DND-41 (cell line): ENCODE data around the gene TMEM151B.

ENCODE experiments used
- ATAC-seq: fragments of 200-7000 bp; cut with Tn5 transposase; 3 replicates; pipeline ENCODE4 v1.9.1; 2021; ENCODE audit warnings: low read depth; ENCODE audit not compliant: insufficient read depth
- DNase-seq: peaks from one replicate; pipeline ENCODE4 v3.0.0-alpha.2; 2020
- H2AFZ ChIP-seq: 2 replicates; pipeline ENCODE4 v1.6.0; 2012; ENCODE audit warnings: low read depth, low read length
- H3K27ac ChIP-seq: 2 replicates; pipeline ENCODE4 v1.5.1; 2012; ENCODE audit warnings: low read length, inconsistent platforms
- H3K27me3 ChIP-seq: fragments of 200-600 bp; sonication (generic); 2 replicates; pipeline ENCODE4 v1.6.0; 2012; ENCODE audit warnings: low read length, mild to moderate bottlenecking, inconsistent platforms; ENCODE audit not compliant: insufficient read depth, poor library complexity
- H3K36me3 ChIP-seq: 2 replicates; pipeline ENCODE4 v1.5.1; 2012; ENCODE audit warnings: low read length, inconsistent platforms; ENCODE audit not compliant: insufficient read depth
- H3K4me1 ChIP-seq: 2 replicates; pipeline ENCODE4 v1.5.1; 2012; ENCODE audit warnings: mild to moderate bottlenecking, low read length; ENCODE audit not compliant: insufficient read depth
- H3K4me2 ChIP-seq: 2 replicates; pipeline ENCODE4 v1.6.0; 2012; ENCODE audit warnings: mild to moderate bottlenecking, moderate library complexity, low read length, inconsistent platforms; ENCODE audit not compliant: insufficient read depth
- H3K4me3 ChIP-seq, 2 experiments: fragments of 200-600 bp in 1 of 2; shearing (Covaris generic) in 1 of 2; 2 replicates each; pipeline ENCODE4 v1.5.1; 2012 to 2016; ENCODE audit warnings: inconsistent platforms in 2 of 2, low read length in 2 of 2, mild to moderate bottlenecking in 2 of 2, low read depth in 1 of 2, moderate library complexity in 1 of 2
- H3K79me2 ChIP-seq: 2 replicates; pipeline ENCODE4 v1.6.0; 2012; ENCODE audit warnings: low read length, inconsistent platforms; ENCODE audit not compliant: insufficient read depth
- H3K9ac ChIP-seq: 2 replicates; pipeline ENCODE4 v1.6.0; 2012; ENCODE audit warnings: low read depth, mild to moderate bottlenecking, inconsistent platforms, low read length, moderate library complexity
- H3K9me3 ChIP-seq: 2 replicates; pipeline ENCODE4 v1.5.1; 2012; ENCODE audit warnings: low read length, moderate library complexity, mild to moderate bottlenecking, inconsistent platforms; ENCODE audit not compliant: insufficient read depth, severe bottlenecking
- H4K20me1 ChIP-seq: 2 replicates; pipeline ENCODE4 v1.6.0; 2012; ENCODE audit warnings: low read length; ENCODE audit not compliant: insufficient read depth
- CTCF ChIP-seq: IDR thresholded peaks from 2 replicates; pipeline ENCODE4 v1.5.1; 2012; ENCODE audit warnings: borderline replicate concordance, low read length, moderate library complexity, mild to moderate bottlenecking; ENCODE audit not compliant: poor library complexity, severe bottlenecking; ENCODE audit errors: extremely low read depth
- EZH2 ChIP-seq: IDR thresholded peaks from 3 replicates; pipeline ENCODE4 v1.6.1; 2012; ENCODE audit warnings: borderline replicate concordance, low read depth, mild to moderate bottlenecking, moderate library complexity, low read length, inconsistent platforms; ENCODE audit not compliant: severe bottlenecking

Gene TMEM151B

GRCh38 chr6:44243345-44243744 lies 26.9 kb upstream of the TMEM151B start:
- peaks cover 10% of the 10 kb centered on the region for H3K36me3 ChIP-seq
- H3K9ac ChIP-seq, result no peak overlapping the region
- no peaks in the 10 kb centered on the region for H3K9me3 ChIP-seq
- peaks cover 14% of the 10 kb centered on the region for H4K20me1 ChIP-seq
- no peaks in the 10 kb centered on the region for H3K27me3 ChIP-seq
- H3K4me3 ChIP-seq, result no peak overlapping the region
- H3K27ac ChIP-seq, result no peak overlapping the region
- no peak for TF ChIP-seq CTCF
- TF ChIP-seq EZH2, result no peak
- no peak for DNase-seq
- no peak overlapping the region for H2AFZ ChIP-seq
- no peak overlapping the region for H3K4me2 ChIP-seq
- peaks cover 22% of the 10 kb centered on the region for H3K4me1 ChIP-seq
- H3K79me2 ChIP-seq, result peaks cover 15% of the 10 kb centered on the region
- ATAC-seq, result no peak

- peaks cover 42% of the 10 kb centered on the region for H3K4me1 ChIP-seq
- no peaks in the 10 kb centered on the region for H3K9me3 ChIP-seq
- H3K79me2 ChIP-seq, result peaks cover 36% of the 10 kb centered on the region
- peaks cover 31% of the 10 kb centered on the region for H3K36me3 ChIP-seq
- no peak for DNase-seq
- peak overlapping the region in 1 of 2 experiments; percentile 84; a peak in 2 of 4 replicates for H3K4me3 ChIP-seq
- peak overlapping the region; percentile 92 for H3K4me2 ChIP-seq
- H2AFZ ChIP-seq, result peak overlapping the region; percentile 95
- peaks cover 35% of the 10 kb centered on the region for H4K20me1 ChIP-seq
- H3K27me3 ChIP-seq, result no peaks in the 10 kb centered on the region
- no peak for ATAC-seq
- no peak for TF ChIP-seq EZH2
- TF ChIP-seq CTCF, result no peak
- H3K9ac ChIP-seq, result peak overlapping the region; percentile 93
- H3K27ac ChIP-seq, result no peak overlapping the region
These were observed 24.8 kb upstream of the TMEM151B start for GRCh38 chr6:44245391-44245911.

GRCh38 chr6:44245912-44246662 lies 24.2 kb upstream of the TMEM151B start:
- ATAC-seq (peak; percentile 60), DNase-seq (peak; percentile 83)
- peaks cover 48% of the 10 kb centered on the region for H3K4me1 ChIP-seq
- H3K27me3 ChIP-seq, result no peaks in the 10 kb centered on the region
- H3K4me2 ChIP-seq, result peak overlapping the region; percentile 92
- peak overlapping the region; percentile 95 for H2AFZ ChIP-seq
- H3K27ac ChIP-seq, result peak overlapping the region; percentile 92
- no peaks in the 10 kb centered on the region for H3K9me3 ChIP-seq
- peaks cover 37% of the 10 kb centered on the region for H3K36me3 ChIP-seq
- TF ChIP-seq EZH2, result no peak
- TF ChIP-seq CTCF, result peak; percentile 49
- peaks cover 42% of the 10 kb centered on the region for H4K20me1 ChIP-seq
- H3K4me3 ChIP-seq, result peak overlapping the region; percentile 84 to 94; a peak in 3 of 4 replicates
- peak overlapping the region; percentile 93 for H3K9ac ChIP-seq
- H3K79me2 ChIP-seq, result peaks cover 43% of the 10 kb centered on the region
